ENCODE data around the gene GNAI1.
A peak's percentile ranks its signal among the peaks of the same experiment; 100 is the strongest.

Gene GNAI1

DNA sequence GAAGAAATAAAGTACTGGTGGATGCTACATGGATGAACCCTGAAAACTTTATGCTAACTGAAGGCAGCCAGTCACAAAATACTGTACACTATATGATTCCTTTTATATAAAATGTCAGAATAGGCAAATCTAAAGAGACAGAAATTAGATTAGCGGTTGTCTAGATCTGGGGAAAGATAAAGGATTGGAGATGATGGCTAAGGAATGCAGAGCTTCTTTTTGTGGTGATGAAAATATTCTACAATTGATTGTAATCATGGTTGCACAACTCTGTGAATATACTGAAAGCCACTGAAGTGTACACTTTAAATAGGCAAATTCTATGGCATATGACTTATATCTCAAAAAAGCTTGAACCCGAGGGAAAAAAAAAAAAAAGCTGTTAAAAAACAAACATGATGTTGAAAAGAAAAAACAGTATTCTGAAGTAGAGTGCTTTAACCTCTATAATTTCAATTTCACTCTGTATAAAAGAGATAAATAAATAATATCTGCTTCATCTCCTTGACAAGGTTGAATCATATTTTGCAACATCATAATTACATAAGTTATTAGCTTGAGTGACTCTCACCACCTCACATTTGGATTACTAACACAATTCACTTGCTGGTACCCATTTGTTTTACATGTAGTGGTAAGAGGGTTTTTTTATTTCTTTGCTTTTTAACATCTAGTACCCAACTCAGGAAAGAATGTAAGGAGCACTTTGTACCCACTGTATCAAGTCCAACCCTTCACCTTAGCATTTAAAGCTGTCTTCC, 2.8 kb upstream of the GNAI1 start:
- no peak overlapping the region for H3K27ac ChIP-seq (ENCODE audit: low read depth in 2 of 2, low read length in 2 of 2)
- H3K4me1 ChIP-seq (ENCODE audit: control insufficient read depth in 2 of 2, insufficient read depth in 2 of 2, low read length in 2 of 2), result peaks cover 5% of the 10 kb centered on the region in 2 donors
- no peaks in the 10 kb centered on the region for H3K9me3 ChIP-seq (ENCODE audit: control insufficient read depth in 2 of 2, low read length in 2 of 2)
- H3K4me3 ChIP-seq (ENCODE audit: low read length in 2 of 2), result no peak overlapping the region
- H3K27me3 ChIP-seq (ENCODE audit: control insufficient read depth in 2 of 2, insufficient read depth in 2 of 2, low read length in 2 of 2), result no peaks in the 10 kb centered on the region
- H3K36me3 ChIP-seq (ENCODE audit: control insufficient read depth in 2 of 2, insufficient read depth in 2 of 2, low read length in 2 of 2), result no peaks in the 10 kb centered on the region
- H3K9ac ChIP-seq (ENCODE audit: low read depth in 1 of 2, low read length in 2 of 2), result no peak overlapping the region

DNA sequence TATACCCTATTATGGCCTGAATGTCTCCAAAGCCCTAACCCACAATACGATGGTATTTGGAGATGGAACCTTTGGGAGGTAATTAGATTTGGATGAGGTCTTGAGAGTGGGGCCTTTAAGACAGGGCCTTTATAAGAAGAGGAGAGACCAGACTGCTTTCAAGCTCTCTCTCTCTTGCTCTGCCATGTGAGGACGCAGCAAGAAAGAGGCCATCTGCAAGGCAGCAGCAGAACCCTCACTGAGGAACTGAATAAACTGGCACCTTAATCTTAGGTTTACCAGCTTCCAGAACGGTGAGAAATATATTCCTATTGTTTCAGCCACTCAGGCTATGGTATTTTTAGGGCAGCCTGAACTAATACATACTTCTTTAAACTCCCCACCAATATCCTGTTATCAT, 2.0 kb upstream of the GNAI1 start:
- no peak overlapping the region for H3K4me3 ChIP-seq (ENCODE audit: low read length in 2 of 2)
- no peaks in the 10 kb centered on the region for H3K27me3 ChIP-seq (ENCODE audit: control insufficient read depth in 2 of 2, insufficient read depth in 2 of 2, low read length in 2 of 2)
- peaks cover 5% of the 10 kb centered on the region in 2 donors for H3K4me1 ChIP-seq (ENCODE audit: control insufficient read depth in 2 of 2, insufficient read depth in 2 of 2, low read length in 2 of 2)
- no peaks in the 10 kb centered on the region for H3K36me3 ChIP-seq (ENCODE audit: control insufficient read depth in 2 of 2, insufficient read depth in 2 of 2, low read length in 2 of 2)
- H3K27ac ChIP-seq (ENCODE audit: low read depth in 2 of 2, low read length in 2 of 2), result no peak overlapping the region
- H3K9ac ChIP-seq (ENCODE audit: low read depth in 1 of 2, low read length in 2 of 2), result no peak overlapping the region
- no peaks in the 10 kb centered on the region for H3K9me3 ChIP-seq (ENCODE audit: control insufficient read depth in 2 of 2, low read length in 2 of 2)

DNA sequence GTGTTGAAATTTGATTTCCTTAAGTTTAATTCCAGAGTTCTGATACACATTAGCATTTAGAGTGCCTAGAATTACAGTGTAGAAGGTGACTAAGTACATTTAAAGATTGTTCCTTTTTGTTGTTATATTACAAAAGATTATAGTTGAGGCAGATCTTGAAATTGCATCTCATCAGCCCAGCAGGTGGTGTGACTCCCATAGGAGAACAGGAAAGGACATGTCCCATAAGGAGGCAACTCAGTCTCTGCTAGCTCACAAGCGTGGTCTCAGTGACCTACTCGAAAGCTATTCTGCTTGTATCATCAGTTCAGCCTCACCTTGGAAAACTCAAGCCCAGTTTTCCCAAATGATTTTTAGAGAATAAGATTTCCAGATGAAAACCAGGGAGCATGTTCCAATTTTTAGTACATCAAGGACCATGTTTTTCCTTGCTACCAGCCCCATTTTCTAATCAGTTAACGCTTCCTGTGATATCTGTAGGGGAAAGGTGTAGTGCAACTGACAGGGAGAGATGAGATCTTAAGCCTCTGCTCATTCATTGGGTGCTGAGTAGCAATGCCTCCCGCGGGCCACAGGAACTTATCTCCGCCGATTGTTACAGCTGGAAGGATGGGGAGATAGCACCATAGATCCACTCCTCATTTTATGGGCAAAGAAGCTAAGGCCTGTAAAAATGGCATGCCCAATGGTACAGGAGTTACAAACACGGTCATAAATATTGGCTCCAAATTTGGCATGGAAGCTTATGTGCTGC, 1.1 kb upstream of the GNAI1 start:
- H3K36me3 ChIP-seq (ENCODE audit: control insufficient read depth in 2 of 2, insufficient read depth in 2 of 2, low read length in 2 of 2), result no peaks in the 10 kb centered on the region
- H3K9ac ChIP-seq (ENCODE audit: low read depth in 1 of 2, low read length in 2 of 2), result no peak overlapping the region
- H3K27me3 ChIP-seq (ENCODE audit: control insufficient read depth in 2 of 2, insufficient read depth in 2 of 2, low read length in 2 of 2), result no peaks in the 10 kb centered on the region
- peaks cover 5 to 6% of the 10 kb centered on the region in 2 donors for H3K4me1 ChIP-seq (ENCODE audit: control insufficient read depth in 2 of 2, insufficient read depth in 2 of 2, low read length in 2 of 2)
- H3K27ac ChIP-seq (ENCODE audit: low read depth in 2 of 2, low read length in 2 of 2), result peak overlapping the region; percentile 79 to 81
- H3K4me3 ChIP-seq (ENCODE audit: low read length in 2 of 2), result peak overlapping the region in 1 of 2 donors; percentile 74
- no peaks in the 10 kb centered on the region for H3K9me3 ChIP-seq (ENCODE audit: control insufficient read depth in 2 of 2, low read length in 2 of 2)

DNA sequence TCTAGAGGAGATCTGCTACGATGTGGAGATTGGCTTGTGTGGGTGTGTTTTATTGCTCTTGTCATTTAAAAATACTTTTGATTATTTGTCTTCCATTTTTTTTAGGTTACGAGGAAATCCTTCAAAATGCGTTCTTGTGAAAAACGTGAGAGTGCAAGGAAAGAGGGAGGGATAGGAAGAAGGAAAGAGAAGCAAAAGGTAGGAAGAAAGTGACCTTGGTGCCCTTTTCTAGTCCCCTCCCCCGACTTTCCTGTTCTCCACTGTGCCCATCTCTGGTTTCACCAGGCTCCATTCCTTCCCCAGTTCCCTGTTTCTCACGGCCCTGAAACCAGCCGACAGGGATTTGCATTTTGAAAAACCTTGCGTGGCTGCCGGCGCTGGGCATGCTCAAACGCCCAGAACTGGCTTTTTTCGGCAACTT, 506 bp upstream of the GNAI1 start:
- Histone ChIP-seq H3K27me3 (ENCODE audit: control insufficient read depth in 2 of 2, insufficient read depth in 2 of 2, low read length in 2 of 2) (no peaks in the 10 kb centered on the region), H3K9ac (ENCODE audit: low read depth in 1 of 2, low read length in 2 of 2) (peak overlapping the region in 1 of 2 donors; percentile 40), H3K9me3 (ENCODE audit: control insufficient read depth in 2 of 2, low read length in 2 of 2) (no peaks in the 10 kb centered on the region), H3K27ac (ENCODE audit: low read depth in 2 of 2, low read length in 2 of 2) (peak overlapping the region; percentile 79 to 81), H3K4me3 (ENCODE audit: low read length in 2 of 2) (peak overlapping the region; percentile 70 to 74), H3K36me3 (ENCODE audit: control insufficient read depth in 2 of 2, insufficient read depth in 2 of 2, low read length in 2 of 2) (no peaks in the 10 kb centered on the region), H3K4me1 (ENCODE audit: control insufficient read depth in 2 of 2, insufficient read depth in 2 of 2, low read length in 2 of 2) (peaks cover 9% of the 10 kb centered on the region in 2 donors)

DNA sequence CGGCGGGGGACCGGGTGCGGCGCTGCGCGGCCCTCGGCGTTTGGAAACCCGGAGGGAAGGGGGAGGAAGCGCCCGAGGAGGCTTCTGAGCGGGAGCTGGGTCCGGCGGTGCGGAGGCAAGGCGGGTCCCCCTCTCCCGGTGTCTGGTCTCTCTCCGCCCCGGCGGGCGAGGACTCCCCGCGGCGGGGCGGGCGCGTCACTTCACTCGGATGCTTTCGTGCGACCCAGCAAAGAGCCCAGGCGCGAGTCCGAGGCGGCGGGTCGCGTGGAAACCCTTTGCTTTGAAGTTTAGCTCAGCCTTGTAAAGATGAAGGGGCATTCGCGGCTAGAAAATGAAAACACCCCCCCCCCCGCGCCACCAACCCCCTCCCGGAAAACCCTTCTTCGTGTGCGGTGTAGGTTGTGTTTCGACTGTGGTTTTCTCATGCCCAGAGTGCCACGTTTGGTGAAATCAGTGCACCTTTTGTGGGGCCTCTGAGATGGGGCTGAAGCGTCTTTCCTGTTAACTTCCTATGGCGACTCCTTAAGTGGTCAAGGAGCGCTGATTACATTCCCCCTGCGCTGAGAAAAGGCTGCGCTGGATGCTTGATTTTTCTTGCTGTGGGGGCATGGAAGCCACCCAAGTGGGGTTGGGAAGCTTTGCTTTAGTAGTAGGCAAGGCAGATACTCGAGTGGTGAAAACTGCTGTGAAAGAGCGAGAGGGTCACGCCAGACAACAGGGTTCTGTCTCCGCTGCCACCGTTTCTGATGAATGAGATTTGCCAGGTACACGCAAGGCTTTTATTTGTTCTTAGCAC, 876 bp downstream of the GNAI1 start:
- peaks cover 11 to 12% of the 10 kb centered on the region in 2 donors for H3K4me1 ChIP-seq (ENCODE audit: control insufficient read depth in 2 of 2, insufficient read depth in 2 of 2, low read length in 2 of 2)
- no peaks in the 10 kb centered on the region for H3K36me3 ChIP-seq (ENCODE audit: control insufficient read depth in 2 of 2, insufficient read depth in 2 of 2, low read length in 2 of 2)
- H3K9ac ChIP-seq (ENCODE audit: low read depth in 1 of 2, low read length in 2 of 2), result peak overlapping the region; percentile 72 to 82

DNA sequence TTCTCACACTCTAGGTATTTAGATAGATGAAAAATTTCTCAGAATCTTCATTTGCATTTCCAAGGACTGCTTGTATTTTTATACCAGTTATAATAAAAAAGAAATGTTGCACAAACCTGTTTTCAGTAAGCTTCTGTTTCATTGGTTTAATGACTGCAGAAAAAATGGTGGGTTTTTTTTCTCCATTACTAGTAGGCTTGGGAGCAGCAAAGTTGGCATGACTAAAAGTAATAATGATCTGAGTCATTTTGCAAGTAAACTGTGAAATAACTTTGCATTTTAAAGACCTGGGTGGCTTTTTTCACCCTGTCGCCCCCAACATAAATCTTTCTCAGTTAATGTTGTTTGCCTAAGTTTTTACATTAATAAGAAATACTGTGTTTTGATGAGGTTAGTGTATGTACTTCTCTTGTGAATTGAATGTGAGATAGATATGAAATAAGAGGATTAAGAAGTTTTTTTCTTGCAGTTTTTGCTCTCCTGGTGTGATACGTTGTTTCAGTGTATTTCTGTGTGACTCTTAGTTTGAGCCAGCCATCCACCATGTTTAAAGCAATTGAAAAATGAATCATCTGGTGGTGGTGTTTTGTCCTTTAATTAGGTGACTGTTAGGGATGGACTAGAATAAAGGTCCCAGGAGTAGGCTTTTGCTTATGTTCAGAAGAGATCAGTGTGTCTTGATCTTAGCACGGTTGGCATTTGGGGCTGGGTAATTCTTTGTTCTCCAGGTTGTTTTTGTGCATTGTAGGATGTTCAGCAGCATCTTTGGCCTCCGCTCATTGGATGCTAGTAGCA, 1.8 kb downstream of the GNAI1 start:
- H3K4me1 ChIP-seq (ENCODE audit: control insufficient read depth in 2 of 2, insufficient read depth in 2 of 2, low read length in 2 of 2), result peaks cover 11 to 12% of the 10 kb centered on the region in 2 donors
- H3K27ac ChIP-seq (ENCODE audit: low read depth in 2 of 2, low read length in 2 of 2), result no peak overlapping the region
- H3K9ac ChIP-seq (ENCODE audit: low read depth in 1 of 2, low read length in 2 of 2), result peak overlapping the region in 1 of 2 donors; percentile 82
- H3K36me3 ChIP-seq (ENCODE audit: control insufficient read depth in 2 of 2, insufficient read depth in 2 of 2, low read length in 2 of 2), result no peaks in the 10 kb centered on the region
- no peaks in the 10 kb centered on the region for H3K9me3 ChIP-seq (ENCODE audit: control insufficient read depth in 2 of 2, low read length in 2 of 2)
- peak overlapping the region; percentile 70 to 85 for H3K4me3 ChIP-seq (ENCODE audit: low read length in 2 of 2)
- H3K27me3 ChIP-seq (ENCODE audit: control insufficient read depth in 2 of 2, insufficient read depth in 2 of 2, low read length in 2 of 2), result no peaks in the 10 kb centered on the region

More for the DNA sequence above, 876 bp downstream of the GNAI1 start:
- Histone ChIP-seq H3K27me3 (ENCODE audit: control insufficient read depth in 2 of 2, insufficient read depth in 2 of 2, low read length in 2 of 2) (no peaks in the 10 kb centered on the region), H3K4me3 (ENCODE audit: low read length in 2 of 2) (peak overlapping the region; percentile 70 to 85), H3K27ac (ENCODE audit: low read depth in 2 of 2, low read length in 2 of 2) (peak overlapping the region; percentile 79 to 81), H3K9me3 (ENCODE audit: control insufficient read depth in 2 of 2, low read length in 2 of 2) (no peaks in the 10 kb centered on the region)

DNA sequence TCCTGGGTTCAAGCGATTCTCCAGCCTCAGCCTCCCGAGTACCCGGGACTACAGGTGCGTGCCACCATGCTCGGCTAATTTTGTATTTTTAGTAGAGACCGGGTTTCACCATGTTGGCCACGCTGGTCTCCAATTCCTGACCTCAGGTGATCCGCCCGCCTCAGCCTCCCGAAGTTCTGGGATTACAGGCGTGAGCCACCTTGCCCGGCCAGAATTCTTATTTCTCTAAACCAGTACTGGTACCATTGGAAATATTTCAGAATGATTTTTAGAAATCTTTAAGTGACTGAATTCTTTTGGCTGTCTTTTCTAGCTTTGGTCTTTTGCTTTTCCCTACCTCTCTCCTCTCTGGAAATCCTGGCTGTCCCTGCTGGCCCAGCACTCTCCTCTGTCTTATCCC, 2.8 kb downstream of the GNAI1 start:
- Histone ChIP-seq H3K36me3 (ENCODE audit: control insufficient read depth in 2 of 2, insufficient read depth in 2 of 2, low read length in 2 of 2) (no peaks in the 10 kb centered on the region), H3K9me3 (ENCODE audit: control insufficient read depth in 2 of 2, low read length in 2 of 2) (no peaks in the 10 kb centered on the region), H3K4me3 (ENCODE audit: low read length in 2 of 2) (no peak overlapping the region), H3K27me3 (ENCODE audit: control insufficient read depth in 2 of 2, insufficient read depth in 2 of 2, low read length in 2 of 2) (no peaks in the 10 kb centered on the region), H3K27ac (ENCODE audit: low read depth in 2 of 2, low read length in 2 of 2) (no peak overlapping the region), H3K4me1 (ENCODE audit: control insufficient read depth in 2 of 2, insufficient read depth in 2 of 2, low read length in 2 of 2) (peaks cover 11 to 12% of the 10 kb centered on the region in 2 donors), H3K9ac (ENCODE audit: low read depth in 1 of 2, low read length in 2 of 2) (no peak overlapping the region)

DNA sequence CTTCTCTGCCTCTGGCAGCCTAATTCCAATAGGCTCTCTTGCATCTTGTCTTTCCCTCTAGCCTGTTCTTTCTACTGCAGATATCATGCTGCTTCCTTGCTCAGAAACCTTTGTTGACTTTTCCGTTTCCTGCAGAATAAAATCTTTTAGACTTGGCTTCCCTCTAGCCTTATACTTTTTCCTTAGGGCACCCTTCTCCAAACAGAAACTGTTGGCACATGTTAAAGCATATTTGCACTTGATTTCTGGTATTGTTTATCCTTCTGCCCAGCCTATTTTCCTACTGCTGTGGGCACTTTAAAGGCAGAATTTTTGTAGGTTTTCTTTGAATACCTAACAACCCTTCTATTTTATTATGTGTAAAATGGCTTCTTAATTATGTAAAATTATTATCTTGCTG, 4.6 kb downstream of the GNAI1 start:
- Histone ChIP-seq H3K4me1 (ENCODE audit: control insufficient read depth in 2 of 2, insufficient read depth in 2 of 2, low read length in 2 of 2) (peaks cover 9 to 12% of the 10 kb centered on the region in 2 donors), H3K9ac (ENCODE audit: low read depth in 1 of 2, low read length in 2 of 2) (no peak overlapping the region), H3K27ac (ENCODE audit: low read depth in 2 of 2, low read length in 2 of 2) (no peak overlapping the region), H3K4me3 (ENCODE audit: low read length in 2 of 2) (peak overlapping the region in 1 of 2 donors; percentile 34), H3K36me3 (ENCODE audit: control insufficient read depth in 2 of 2, insufficient read depth in 2 of 2, low read length in 2 of 2) (no peaks in the 10 kb centered on the region), H3K9me3 (ENCODE audit: control insufficient read depth in 2 of 2, low read length in 2 of 2) (no peaks in the 10 kb centered on the region), H3K27me3 (ENCODE audit: control insufficient read depth in 2 of 2, insufficient read depth in 2 of 2, low read length in 2 of 2) (no peaks in the 10 kb centered on the region)

DNA sequence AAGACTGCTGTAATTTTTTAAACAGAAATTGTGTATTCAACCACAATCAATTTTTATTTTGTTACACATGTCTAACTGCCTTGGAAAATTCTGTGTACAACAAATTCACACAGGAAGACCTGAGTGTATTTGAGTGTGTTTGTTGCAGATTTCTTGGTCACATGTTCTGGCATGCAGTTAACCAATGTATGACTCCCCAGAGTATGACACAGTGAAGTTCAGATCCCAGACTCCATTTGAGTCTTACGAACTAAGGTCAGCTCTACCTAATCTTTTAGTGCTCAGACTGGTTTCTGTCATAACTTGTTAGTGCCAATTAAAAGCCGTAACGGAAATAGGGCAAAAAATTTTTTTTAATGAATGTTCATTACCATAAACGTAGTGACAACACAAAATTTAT, 5.8 kb downstream of the GNAI1 start:
- no peaks in the 10 kb centered on the region for H3K9me3 ChIP-seq (ENCODE audit: control insufficient read depth in 2 of 2, low read length in 2 of 2)
- no peaks in the 10 kb centered on the region for H3K27me3 ChIP-seq (ENCODE audit: control insufficient read depth in 2 of 2, insufficient read depth in 2 of 2, low read length in 2 of 2)
- H3K36me3 ChIP-seq (ENCODE audit: control insufficient read depth in 2 of 2, insufficient read depth in 2 of 2, low read length in 2 of 2), result no peaks in the 10 kb centered on the region
- no peak overlapping the region for H3K27ac ChIP-seq (ENCODE audit: low read depth in 2 of 2, low read length in 2 of 2)
- H3K4me1 ChIP-seq (ENCODE audit: control insufficient read depth in 2 of 2, insufficient read depth in 2 of 2, low read length in 2 of 2), result peaks cover 9 to 12% of the 10 kb centered on the region in 2 donors
- H3K9ac ChIP-seq (ENCODE audit: low read depth in 1 of 2, low read length in 2 of 2), result no peak overlapping the region
- H3K4me3 ChIP-seq (ENCODE audit: low read length in 2 of 2), result no peak overlapping the region

Measured in mucosa of rectum (tissue), 2 donors.